Activated naive CD8-positive, alpha-beta T cell (primary cell): ENCODE measurements around the gene PRMT3.

Experiments
- H3K27ac Mint-ChIP-seq: one replicate; pipeline ENCODE4 v1.8.0; 2021; ENCODE audit warnings: mixed read lengths
- H3K27me3 Mint-ChIP-seq: one replicate; pipeline ENCODE4 v1.8.0; 2021; ENCODE audit warnings: mixed read lengths
- H3K36me3 Mint-ChIP-seq: one replicate; pipeline ENCODE4 v1.8.0; 2021; ENCODE audit warnings: mixed read lengths
- H3K4me1 Mint-ChIP-seq: one replicate; pipeline ENCODE4 v1.8.0; 2021; ENCODE audit warnings: low read depth, mixed read lengths
- H3K4me3 Mint-ChIP-seq: one replicate; pipeline ENCODE4 v1.8.0; 2021; ENCODE audit warnings: mild to moderate bottlenecking, mixed read lengths
- H3K9me3 Mint-ChIP-seq: one replicate; pipeline ENCODE4 v1.8.0; 2021; ENCODE audit warnings: low read depth, mixed read lengths

PRMT3 gene

GRCh38 chr11:20407344-20407743 lies 19.8 kb downstream of the PRMT3 start:
- H3K36me3 Mint-ChIP-seq = peaks cover 32% of the 10 kb centered on the region

GRCh38 chr11:20415432-20415831 lies 27.9 kb downstream of the PRMT3 start:
- Mint-ChIP-seq H3K27me3 (no peaks in the 10 kb centered on the region), H3K9me3 (no peaks in the 10 kb centered on the region), H3K4me3 (no peak overlapping the region), H3K27ac (no peak overlapping the region), H3K4me1 (peaks cover 15% of the 10 kb centered on the region), H3K36me3 (peaks cover 32% of the 10 kb centered on the region)

More at GRCh38 chr11:20407344-20407743, 19.8 kb downstream of the PRMT3 start:
- no peak overlapping the region for H3K27ac Mint-ChIP-seq
- H3K4me1 Mint-ChIP-seq = peaks cover 2% of the 10 kb centered on the region
- no peaks in the 10 kb centered on the region for H3K27me3 Mint-ChIP-seq
- H3K4me3 Mint-ChIP-seq = no peak overlapping the region
- H3K9me3 Mint-ChIP-seq = no peaks in the 10 kb centered on the region

- H3K4me1 Mint-ChIP-seq = peaks cover 15% of the 10 kb centered on the region
- no peak overlapping the region for H3K4me3 Mint-ChIP-seq
- no peak overlapping the region for H3K27ac Mint-ChIP-seq
- peaks cover 29% of the 10 kb centered on the region for H3K36me3 Mint-ChIP-seq
- H3K9me3 Mint-ChIP-seq = no peaks in the 10 kb centered on the region
- no peaks in the 10 kb centered on the region for H3K27me3 Mint-ChIP-seq
These were observed 30.3 kb downstream of the PRMT3 start for GRCh38 chr11:20417771-20418170.

GRCh38 chr11:20421946-20422345 lies 34.4 kb downstream of the PRMT3 start:
- Mint-ChIP-seq H3K4me3 (no peak overlapping the region), H3K27ac (no peak overlapping the region), H3K27me3 (no peaks in the 10 kb centered on the region), H3K4me1 (peaks cover 6% of the 10 kb centered on the region), H3K36me3 (peaks cover 27% of the 10 kb centered on the region), H3K9me3 (no peaks in the 10 kb centered on the region)

GRCh38 chr11:20429216-20429615 lies 41.7 kb downstream of the PRMT3 start:
- no peaks in the 10 kb centered on the region for H3K9me3 Mint-ChIP-seq
- H3K4me1 Mint-ChIP-seq = no peaks in the 10 kb centered on the region
- no peak overlapping the region for H3K4me3 Mint-ChIP-seq
- peaks cover 11% of the 10 kb centered on the region for H3K36me3 Mint-ChIP-seq
- H3K27me3 Mint-ChIP-seq = no peaks in the 10 kb centered on the region
- peak overlapping the region; percentile 25 for H3K27ac Mint-ChIP-seq

- no peak overlapping the region for H3K27ac Mint-ChIP-seq
- H3K27me3 Mint-ChIP-seq = no peaks in the 10 kb centered on the region
- no peaks in the 10 kb centered on the region for H3K9me3 Mint-ChIP-seq
- peaks cover 20% of the 10 kb centered on the region for H3K36me3 Mint-ChIP-seq
- no peak overlapping the region for H3K4me3 Mint-ChIP-seq
- H3K4me1 Mint-ChIP-seq = peaks cover 6% of the 10 kb centered on the region
These were observed 51.1 kb downstream of the PRMT3 start for GRCh38 chr11:20438637-20439036.

GRCh38 chr11:20443596-20443995 lies 56.1 kb downstream of the PRMT3 start:
- no peak overlapping the region for H3K27ac Mint-ChIP-seq
- peaks cover 3% of the 10 kb centered on the region for H3K4me1 Mint-ChIP-seq
- peaks cover 13% of the 10 kb centered on the region for H3K36me3 Mint-ChIP-seq
- H3K4me3 Mint-ChIP-seq = no peak overlapping the region
- H3K9me3 Mint-ChIP-seq = no peaks in the 10 kb centered on the region
- no peaks in the 10 kb centered on the region for H3K27me3 Mint-ChIP-seq

GRCh38 chr11:20444535-20444934 lies 57.0 kb downstream of the PRMT3 start:
- Mint-ChIP-seq H3K36me3 (peaks cover 13% of the 10 kb centered on the region), H3K9me3 (no peaks in the 10 kb centered on the region), H3K4me3 (no peak overlapping the region), H3K27me3 (no peaks in the 10 kb centered on the region), H3K4me1 (peaks cover 3% of the 10 kb centered on the region), H3K27ac (no peak overlapping the region)

GRCh38 chr11:20448834-20449233 lies 61.3 kb downstream of the PRMT3 start:
- Mint-ChIP-seq H3K9me3 (no peaks in the 10 kb centered on the region), H3K27me3 (no peaks in the 10 kb centered on the region), H3K36me3 (peaks cover 21% of the 10 kb centered on the region), H3K4me1 (peaks cover 6% of the 10 kb centered on the region), H3K4me3 (no peak overlapping the region), H3K27ac (no peak overlapping the region)

- no peak overlapping the region for H3K27ac Mint-ChIP-seq
- peaks cover 6% of the 10 kb centered on the region for H3K4me1 Mint-ChIP-seq
- H3K27me3 Mint-ChIP-seq = no peaks in the 10 kb centered on the region
- H3K36me3 Mint-ChIP-seq = peaks cover 23% of the 10 kb centered on the region
- H3K4me3 Mint-ChIP-seq = no peak overlapping the region
- no peaks in the 10 kb centered on the region for H3K9me3 Mint-ChIP-seq
These were observed 63.3 kb downstream of the PRMT3 start for GRCh38 chr11:20450829-20451228.

GRCh38 chr11:20451568-20451967 lies 64.1 kb downstream of the PRMT3 start:
- Mint-ChIP-seq H3K9me3 (no peaks in the 10 kb centered on the region), H3K27ac (no peak overlapping the region), H3K27me3 (no peaks in the 10 kb centered on the region), H3K4me3 (no peak overlapping the region), H3K4me1 (peaks cover 6% of the 10 kb centered on the region), H3K36me3 (peaks cover 24% of the 10 kb centered on the region)

- Mint-ChIP-seq H3K4me1 (peaks cover 6% of the 10 kb centered on the region), H3K27me3 (no peaks in the 10 kb centered on the region), H3K9me3 (no peaks in the 10 kb centered on the region), H3K27ac (no peak overlapping the region), H3K4me3 (no peak overlapping the region), H3K36me3 (peaks cover 20% of the 10 kb centered on the region)
These were observed 65.1 kb downstream of the PRMT3 start for GRCh38 chr11:20452585-20452984.

- Mint-ChIP-seq H3K36me3 (peaks cover 19% of the 10 kb centered on the region), H3K4me3 (no peak overlapping the region), H3K4me1 (peaks cover 6% of the 10 kb centered on the region), H3K27me3 (no peaks in the 10 kb centered on the region), H3K27ac (no peak overlapping the region), H3K9me3 (no peaks in the 10 kb centered on the region)
These were observed 66.3 kb downstream of the PRMT3 start for GRCh38 chr11:20453657-20454316.

GRCh38 chr11:20457001-20457799 lies 69.7 kb downstream of the PRMT3 start:
- Mint-ChIP-seq H3K27me3 (no peaks in the 10 kb centered on the region), H3K9me3 (no peaks in the 10 kb centered on the region), H3K36me3 (peaks cover 19% of the 10 kb centered on the region), H3K27ac (no peak overlapping the region), H3K4me3 (no peak overlapping the region), H3K4me1 (no peaks in the 10 kb centered on the region)

GRCh38 chr11:20457934-20458680 lies 70.6 kb downstream of the PRMT3 start:
- Mint-ChIP-seq H3K27ac (no peak overlapping the region), H3K27me3 (no peaks in the 10 kb centered on the region), H3K4me3 (no peak overlapping the region), H3K9me3 (no peaks in the 10 kb centered on the region), H3K4me1 (no peaks in the 10 kb centered on the region), H3K36me3 (peaks cover 17% of the 10 kb centered on the region)
